Neural progenitor cell (in vitro differentiated cells): Measurements from ENCODE around the gene GPC4.

Experiments
- EZH2 ChIP-seq: fragments of 200-600 bp; sonication (generic); IDR thresholded peaks from 2 replicates; pipeline ENCODE4 v1.6.1; 2017; ENCODE audit warnings: antibody characterized with exemption, mild to moderate bottlenecking, moderate library complexity
- EZH2phosphoT487 ChIP-seq: fragments of 200-600 bp; sonication (generic); IDR thresholded peaks from 2 replicates; pipeline ENCODE4 v1.6.1; 2017; ENCODE audit warnings: antibody characterized with exemption
- TF ChIP-seq, protein P1 (sequence below): fragments of 200-600 bp; sonication (generic); IDR thresholded peaks from 2 replicates; pipeline ENCODE4 v1.5.1; 2017; ENCODE audit warnings: antibody characterized with exemption, mild to moderate bottlenecking

DNA sequence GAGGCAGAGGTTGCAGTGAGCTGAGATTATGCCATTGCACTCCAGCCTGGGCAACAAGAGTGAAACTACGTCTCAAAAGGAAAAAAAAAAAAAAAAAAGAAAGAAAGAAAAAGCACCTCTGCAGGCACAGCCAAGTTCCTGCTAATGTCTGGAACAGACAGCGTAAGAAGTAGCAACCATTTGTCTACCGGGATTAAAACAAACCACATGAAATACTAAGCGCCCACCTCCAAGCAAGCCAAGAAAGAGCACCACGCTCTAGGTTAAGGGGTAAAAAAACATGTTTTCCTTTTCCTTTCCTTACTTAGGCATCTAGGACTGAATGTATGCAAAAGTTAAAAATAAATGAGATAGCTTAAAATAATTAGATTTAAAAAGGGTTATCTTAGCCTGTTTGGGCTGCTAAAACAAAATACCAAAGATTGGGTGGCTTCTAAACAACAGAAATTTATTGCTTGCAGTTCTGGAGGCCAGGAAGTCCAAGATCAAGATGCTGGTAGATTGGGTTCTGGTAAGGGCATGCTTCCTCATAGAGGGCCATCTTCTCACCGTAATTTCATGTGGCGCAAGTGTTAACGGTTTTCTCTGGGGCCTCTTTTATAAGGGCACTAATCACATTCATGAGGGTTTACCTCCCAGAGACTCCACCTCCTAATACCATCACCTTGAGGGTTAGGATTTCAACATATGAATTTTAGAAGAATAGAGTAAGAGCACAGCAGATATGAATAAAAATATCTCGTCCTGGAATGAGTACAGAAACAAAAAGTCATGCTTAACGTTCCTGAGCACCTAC lies 12.3 kb downstream of the GPC4 start:
- TF ChIP-seq EZH2 (no peak), EZH2phosphoT487 (no peak)
- TF ChIP-seq, protein P1, sequence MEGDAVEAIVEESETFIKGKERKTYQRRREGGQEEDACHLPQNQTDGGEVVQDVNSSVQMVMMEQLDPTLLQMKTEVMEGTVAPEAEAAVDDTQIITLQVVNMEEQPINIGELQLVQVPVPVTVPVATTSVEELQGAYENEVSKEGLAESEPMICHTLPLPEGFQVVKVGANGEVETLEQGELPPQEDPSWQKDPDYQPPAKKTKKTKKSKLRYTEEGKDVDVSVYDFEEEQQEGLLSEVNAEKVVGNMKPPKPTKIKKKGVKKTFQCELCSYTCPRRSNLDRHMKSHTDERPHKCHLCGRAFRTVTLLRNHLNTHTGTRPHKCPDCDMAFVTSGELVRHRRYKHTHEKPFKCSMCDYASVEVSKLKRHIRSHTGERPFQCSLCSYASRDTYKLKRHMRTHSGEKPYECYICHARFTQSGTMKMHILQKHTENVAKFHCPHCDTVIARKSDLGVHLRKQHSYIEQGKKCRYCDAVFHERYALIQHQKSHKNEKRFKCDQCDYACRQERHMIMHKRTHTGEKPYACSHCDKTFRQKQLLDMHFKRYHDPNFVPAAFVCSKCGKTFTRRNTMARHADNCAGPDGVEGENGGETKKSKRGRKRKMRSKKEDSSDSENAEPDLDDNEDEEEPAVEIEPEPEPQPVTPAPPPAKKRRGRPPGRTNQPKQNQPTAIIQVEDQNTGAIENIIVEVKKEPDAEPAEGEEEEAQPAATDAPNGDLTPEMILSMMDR, result no peak
